GM18520 (cell line): ENCODE results near the gene PIAS1.

Experiments
- ATAC-seq: cut with Tn5 transposase; IDR thresholded peaks from one replicate; pipeline ENCODE4 v1.9.1; 2021; ENCODE audit not compliant: unreplicated experiment

The PIAS1 gene

GRCh38 chr15:68175526-68175925, 121.4 kb downstream of the PIAS1 start:
- ATAC-seq, result no peak

DNA sequence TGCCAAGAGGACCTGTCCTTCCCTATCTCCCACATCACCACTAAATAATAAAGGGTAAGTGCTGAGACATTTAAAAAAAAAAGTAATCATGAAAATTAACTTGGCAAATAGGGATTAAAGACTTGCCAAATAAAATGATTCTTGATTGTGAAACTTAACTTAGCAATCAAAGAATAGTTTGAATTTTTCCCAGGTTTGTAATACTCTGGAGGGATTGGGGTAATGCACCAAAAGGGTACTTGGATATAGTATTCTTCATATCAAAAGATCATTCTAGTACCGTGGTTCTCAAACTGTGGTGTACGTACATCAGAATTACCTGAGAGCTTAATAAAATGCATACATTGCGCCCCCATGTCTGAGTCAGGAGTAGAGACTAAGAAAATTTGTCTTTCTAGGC, 122.5 kb downstream of the PIAS1 start:
- ATAC-seq, result no peak

DNA sequence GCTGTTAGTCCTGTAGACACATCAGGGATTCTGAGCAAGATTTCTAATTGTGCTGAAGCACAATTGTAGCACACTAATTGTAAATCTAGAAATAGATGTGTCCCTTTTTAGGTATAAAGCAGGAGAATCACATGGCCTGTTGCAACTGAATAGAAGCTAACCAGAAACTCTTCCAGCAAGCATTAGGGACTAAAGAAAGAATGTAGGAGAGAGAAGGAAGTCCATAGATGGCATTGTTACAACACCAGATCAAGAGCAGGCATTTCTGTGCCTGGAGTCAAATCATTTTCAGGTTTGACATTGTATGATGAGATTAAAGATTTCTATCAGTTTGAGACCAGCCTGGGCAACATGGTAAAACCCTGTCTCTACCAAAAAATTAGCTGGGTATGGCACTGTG, 123.6 kb downstream of the PIAS1 start:
- no peak for ATAC-seq

DNA sequence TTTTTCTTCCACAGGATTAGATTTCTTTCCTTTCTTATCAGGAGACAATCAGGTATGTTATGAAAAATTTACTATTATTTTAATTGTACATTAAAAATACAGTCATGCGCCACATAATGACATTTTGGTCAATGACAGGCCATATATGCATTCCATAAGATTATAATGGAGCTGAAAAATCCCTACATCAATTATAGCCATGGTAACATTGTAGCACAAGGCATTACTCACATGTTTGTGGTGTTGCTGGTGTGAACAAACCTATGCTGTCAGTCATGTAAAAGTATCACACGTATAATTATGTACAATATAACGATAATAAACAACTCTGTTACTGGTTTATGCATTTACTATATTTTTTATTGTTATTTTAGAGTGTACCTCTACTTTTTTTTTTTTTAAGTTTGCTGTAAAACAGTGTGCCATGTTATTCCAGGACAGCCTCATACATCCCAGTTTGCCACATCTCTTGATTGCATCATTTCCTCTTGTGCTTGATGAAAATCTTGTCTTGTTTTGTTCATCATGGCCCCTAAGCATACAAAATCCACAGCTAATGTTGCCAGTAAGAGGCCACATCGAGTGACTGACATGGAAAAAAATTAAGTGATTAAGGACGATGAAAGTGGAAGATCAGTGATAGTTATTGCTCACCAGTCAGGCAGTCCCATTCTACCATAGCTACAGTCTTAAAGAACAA, 129.7 kb downstream of the PIAS1 start:
- ATAC-seq, result no peak

- ATAC-seq, result no peak
Observed at GRCh38 chr15:68184616-68185480, 130.7 kb downstream of the PIAS1 start.

- ATAC-seq, result no peak
Observed at GRCh38 chr15:68186671-68187397, 132.7 kb downstream of the PIAS1 start.

DNA sequence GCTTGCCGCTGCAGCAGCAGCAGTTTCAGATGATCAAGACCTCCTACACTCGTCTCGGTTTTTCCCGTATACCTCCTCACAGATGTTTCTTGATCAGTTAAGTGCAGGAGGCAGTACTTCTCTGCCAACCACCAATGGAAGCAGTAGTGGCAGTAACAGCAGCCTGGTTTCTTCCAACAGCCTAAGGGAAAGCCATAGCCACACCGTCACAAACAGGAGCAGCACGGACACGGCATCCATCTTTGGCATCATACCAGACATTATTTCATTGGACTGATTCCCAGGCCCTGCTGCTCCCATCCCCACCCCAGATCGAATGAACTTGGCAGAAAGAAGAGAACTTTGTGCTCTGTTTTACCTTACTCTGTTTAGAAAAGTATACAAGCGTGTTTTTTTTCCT, 133.4 kb downstream of the PIAS1 start:
- no peak for ATAC-seq

DNA sequence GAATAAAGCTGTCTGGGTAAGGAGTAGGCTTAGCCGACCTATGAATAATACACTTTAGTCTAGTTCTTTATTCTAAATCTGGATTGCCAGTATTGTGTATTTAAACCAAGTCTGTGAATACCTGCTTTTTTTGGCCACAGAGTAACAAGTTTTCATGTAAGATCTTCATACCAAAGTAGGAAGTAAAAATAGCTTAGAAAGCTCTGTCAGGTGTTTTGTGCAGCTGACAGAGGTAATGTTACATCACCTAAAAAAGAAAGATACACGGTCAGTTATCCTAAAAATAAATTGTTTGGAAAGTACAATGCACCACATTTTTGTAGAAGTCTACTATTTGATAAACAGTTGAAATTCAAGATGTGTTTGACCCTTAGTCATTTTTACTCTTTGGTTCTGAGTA, 134.5 kb downstream of the PIAS1 start:
- no peak for ATAC-seq

DNA sequence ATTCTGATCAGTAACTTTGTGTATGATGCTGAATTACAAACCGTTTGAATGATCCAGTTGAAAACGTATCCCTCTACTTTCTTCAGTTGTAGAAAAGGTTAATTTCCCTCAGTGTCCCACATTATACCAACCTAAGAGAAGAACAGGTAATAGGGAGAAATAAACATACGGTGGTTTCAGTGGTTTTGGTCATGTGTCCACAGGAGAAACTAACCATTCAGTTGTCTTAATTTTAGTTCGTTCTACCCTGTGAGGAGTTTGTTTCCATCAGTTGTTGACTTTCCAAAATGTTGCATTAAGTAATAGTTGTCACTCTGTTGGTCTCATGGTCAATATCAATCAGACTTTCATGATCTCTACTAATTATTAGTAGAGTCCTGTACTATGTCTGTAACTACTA, 135.9 kb downstream of the PIAS1 start:
- ATAC-seq, result no peak

DNA sequence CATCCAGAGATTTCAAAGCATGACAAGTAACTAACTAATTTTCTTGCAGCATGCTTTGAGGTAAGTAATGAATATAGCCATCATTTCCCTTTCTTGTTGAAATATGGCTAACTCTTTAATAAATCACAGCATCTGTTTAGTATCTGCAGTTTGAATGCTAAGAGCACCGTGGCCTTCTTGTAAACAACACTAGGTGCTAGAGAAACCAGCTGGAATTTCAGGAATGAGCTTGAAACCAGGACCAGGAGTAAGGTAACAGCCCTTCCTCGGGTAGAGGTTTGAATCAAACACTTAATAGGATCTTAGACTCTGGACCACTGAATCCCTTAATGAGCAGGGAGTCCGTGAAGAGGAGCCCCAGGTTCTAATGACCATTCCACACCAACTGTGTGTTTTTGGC, 137.4 kb downstream of the PIAS1 start:
- ATAC-seq, result no peak

- ATAC-seq, result no peak
Observed at GRCh38 chr15:68192117-68192516, 138.0 kb downstream of the PIAS1 start.

- no peak for ATAC-seq
Observed at GRCh38 chr15:68192804-68193486, 138.8 kb downstream of the PIAS1 start.

GRCh38 chr15:68195336-68196112, 141.4 kb downstream of the PIAS1 start:
- no peak for ATAC-seq

GRCh38 chr15:68196445-68197169, 142.5 kb downstream of the PIAS1 start:
- no peak for ATAC-seq

GRCh38 chr15:68197170-68197492, 143.0 kb downstream of the PIAS1 start:
- no peak for ATAC-seq

- ATAC-seq, result no peak
Observed at GRCh38 chr15:68197661-68198437, 143.7 kb downstream of the PIAS1 start.

GRCh38 chr15:68199340-68199739, 145.2 kb downstream of the PIAS1 start:
- no peak for ATAC-seq

DNA sequence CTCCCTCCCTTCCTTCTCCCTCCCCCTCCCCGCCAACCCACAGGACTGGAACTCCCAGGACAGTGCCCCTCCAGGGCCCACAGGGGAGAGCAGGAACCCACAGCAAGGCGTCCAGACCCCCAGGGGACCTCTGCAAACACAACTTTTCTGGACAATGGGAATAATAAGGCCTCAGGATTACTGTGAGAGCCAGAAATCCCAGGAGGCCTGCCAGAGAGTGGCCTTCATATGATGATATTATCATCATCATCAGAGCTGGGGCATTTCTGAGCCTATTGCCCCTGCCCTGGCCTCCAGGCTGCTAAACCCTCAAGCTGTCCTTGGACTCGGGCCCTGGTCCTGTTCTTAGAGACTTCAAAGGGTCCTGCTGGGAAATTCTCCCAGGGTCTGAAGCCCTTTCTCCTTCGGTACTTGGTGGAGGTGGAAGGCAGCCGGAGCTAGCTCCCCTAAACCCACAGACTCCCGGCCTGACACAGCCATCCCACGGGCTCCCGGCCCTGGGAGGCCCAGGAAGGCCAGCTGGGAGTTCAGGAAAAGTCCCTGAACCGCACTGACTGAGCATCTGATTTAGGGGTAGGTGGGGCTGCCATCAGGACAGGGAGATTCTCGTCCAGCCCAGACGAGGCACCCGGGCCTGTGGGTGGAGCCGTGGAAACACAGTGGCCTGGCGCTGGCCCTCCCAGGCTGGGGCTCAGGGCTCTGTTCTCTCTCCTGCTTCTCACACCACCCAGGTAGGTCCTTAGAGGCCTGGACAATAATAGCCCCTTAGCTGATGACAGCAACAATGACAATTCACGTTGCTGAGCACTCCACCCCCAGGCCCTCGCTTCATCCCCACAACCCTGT, 146.1 kb downstream of the PIAS1 start:
- ATAC-seq, result no peak
